ENCODE results near the gene NT5C3A.
"Not testable (repeated sequence)": the region's sequence is repeated elsewhere in the genome, so short reads cannot be mapped to it uniquely, and the experiment has no call there.

NT5C3A gene

GRCh38 chr7:32979902-32980301 is 82.7 kb downstream of the NT5C3A start:
- DNase-seq (ENCODE audit: low read depth in 4 of 4, low spot score in 1 of 4): not testable (repeated sequence)

GRCh38 chr7:32979246-32979645 is 83.3 kb downstream of the NT5C3A start:
- not testable (repeated sequence) for DNase-seq (ENCODE audit: low read depth in 4 of 4, low spot score in 1 of 4)

DNA sequence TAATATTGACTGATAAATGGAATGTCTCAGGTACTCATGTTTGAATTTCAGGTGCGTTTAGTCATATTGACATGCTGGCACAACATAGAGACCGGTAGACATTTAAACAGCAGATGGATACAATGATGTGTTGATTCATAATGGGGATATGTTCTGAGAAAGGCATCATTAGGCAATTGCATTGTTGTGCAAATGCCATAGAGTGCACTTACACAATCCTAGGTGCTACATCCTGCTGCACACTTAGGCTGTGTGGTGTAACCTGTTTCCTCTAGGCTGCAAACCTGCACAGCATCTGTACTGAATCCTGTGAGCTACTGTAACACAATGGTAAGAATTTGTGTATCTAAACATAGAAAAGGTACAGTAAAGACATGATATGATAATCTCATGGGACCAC is 85.4 kb downstream of the NT5C3A start:
- not testable (repeated sequence) for DNase-seq (ENCODE audit: low read depth in 4 of 4, low spot score in 1 of 4)

DNA sequence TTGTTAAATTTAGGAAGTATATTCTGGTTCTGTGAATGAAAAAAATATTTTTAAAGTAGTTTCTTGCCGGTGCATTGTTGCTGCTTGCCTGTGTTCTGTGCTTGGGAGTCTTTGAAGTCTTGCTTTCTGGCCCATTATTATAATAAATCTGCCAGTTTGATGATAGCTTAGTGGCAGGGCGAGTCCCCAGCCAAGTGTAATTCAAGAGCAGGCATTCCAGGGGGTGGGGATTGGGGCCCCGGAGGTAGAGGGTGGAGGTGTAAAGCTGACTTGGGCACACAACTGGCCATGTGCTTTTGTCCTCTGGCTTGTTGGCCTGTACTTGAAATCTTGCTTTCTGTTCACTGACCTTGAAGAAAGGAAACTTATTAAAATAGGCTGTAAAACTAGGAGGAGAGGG is 90.6 kb downstream of the NT5C3A start:
- not testable (repeated sequence) for DNase-seq (ENCODE audit: low read depth in 4 of 4, low spot score in 1 of 4)

DNA sequence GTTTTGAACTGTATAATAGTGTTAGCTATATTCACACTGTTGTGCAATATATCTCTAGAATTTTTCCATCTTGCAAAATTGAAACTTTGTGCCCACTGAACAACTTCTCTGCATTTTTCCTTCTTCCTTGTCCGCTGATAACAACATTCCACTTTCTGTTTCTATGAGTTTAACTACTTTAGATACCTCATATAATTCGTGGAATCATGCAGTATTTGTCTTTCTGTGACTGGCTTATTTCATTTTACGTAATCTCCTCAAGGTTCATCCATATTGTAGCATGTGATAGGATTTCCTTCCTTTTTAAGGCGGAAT is 95.4 kb downstream of the NT5C3A start:
- not testable (repeated sequence) for DNase-seq (ENCODE audit: low read depth in 4 of 4, low spot score in 1 of 4)

- DNase-seq (ENCODE audit: low read depth in 4 of 4, low spot score in 1 of 4): not testable (repeated sequence)
These were observed 95.9 kb downstream of the NT5C3A start for GRCh38 chr7:32966489-32967267.

GRCh38 chr7:32964461-32965159 is 98.0 kb downstream of the NT5C3A start:
- DNase-seq (ENCODE audit: low read depth in 4 of 4, low spot score in 1 of 4): not testable (repeated sequence)

Data from stimulated activated CD4-positive, alpha-beta T cell treated with anti-CD3 and anti-CD28 coated beads, Interleukin-1b, Interleukin-23, amount 100 ng/mL, for 24 hours (primary cell).